Measurements from ENCODE around the gene AK1. TPM values are rescaled to one million over a fixed set of nuclear protein-coding genes. Genes with fewer than 3 reads are reported as not detected.

The AK1 gene
- total RNA-seq, 1 donor, result 106 TPM

- H3K4me2 ChIP-seq (ENCODE audit: insufficient read depth, low read length), result peak overlapping the region; percentile 67
- DNase-seq (ENCODE audit: insufficient read length, low spot score, missing footprints), result peak; percentile 99
- no peaks in the 10 kb centered on the region for H3K79me2 ChIP-seq (ENCODE audit: insufficient read depth, low read length)
Observed at GRCh38 chr9:127923771-127924170, 46.3 kb upstream of the AK1 start.

GRCh38 chr9:127923046-127923445 lies 45.6 kb upstream of the AK1 start:
- Histone ChIP-seq H2AFZ (ENCODE audit: low read length) (peak overlapping the region; percentile 81), H3K4me2 (ENCODE audit: insufficient read depth, low read length) (peak overlapping the region; percentile 67)

More at GRCh38 chr9:127923771-127924170, 46.3 kb upstream of the AK1 start:
- peak overlapping the region; percentile 96 for H3K27ac ChIP-seq (ENCODE audit: low read depth, low read length)
- no peaks in the 10 kb centered on the region for H3K9me3 ChIP-seq (ENCODE audit: low read depth, low read length)
- peaks cover 44% of the 10 kb centered on the region for H3K4me1 ChIP-seq (ENCODE audit: insufficient read depth, low read length)
- H3K36me3 ChIP-seq (ENCODE audit: insufficient read depth, low read length), result no peaks in the 10 kb centered on the region
- peak overlapping the region; percentile 81 for H2AFZ ChIP-seq (ENCODE audit: low read length)
- H3K4me3 ChIP-seq (ENCODE audit: insufficient read depth, low read length), result peak overlapping the region; percentile 48
- TF ChIP-seq CTCF (IDR thresholded peaks at IDR 0.05; ENCODE audit: extremely low read depth, low read depth, low read length), result no peak
- H3K27me3 ChIP-seq (ENCODE audit: insufficient read depth, low read length), result no peaks in the 10 kb centered on the region
- H4K20me1 ChIP-seq (ENCODE audit: insufficient read depth, low read length), result no peaks in the 10 kb centered on the region

GRCh38 chr9:127921557-127922120 lies 44.2 kb upstream of the AK1 start:
- H3K4me1 ChIP-seq (ENCODE audit: insufficient read depth, low read length), result peaks cover 48% of the 10 kb centered on the region
- peak; percentile 96 for DNase-seq (ENCODE audit: insufficient read length, low spot score, missing footprints)
- H3K9me3 ChIP-seq (ENCODE audit: low read depth, low read length), result no peaks in the 10 kb centered on the region
- H3K27me3 ChIP-seq (ENCODE audit: insufficient read depth, low read length), result no peaks in the 10 kb centered on the region
- peaks cover 1% of the 10 kb centered on the region for H3K79me2 ChIP-seq (ENCODE audit: insufficient read depth, low read length)
- peak overlapping the region; percentile 35 for H3K27ac ChIP-seq (ENCODE audit: low read depth, low read length)
- TF ChIP-seq CTCF (IDR thresholded peaks at IDR 0.05; ENCODE audit: extremely low read depth, low read depth, low read length), result peak; percentile 89
- H3K4me2 ChIP-seq (ENCODE audit: insufficient read depth, low read length), result peak overlapping the region; percentile 81
- peak overlapping the region; percentile 63 for H3K4me3 ChIP-seq (ENCODE audit: insufficient read depth, low read length)
- H4K20me1 ChIP-seq (ENCODE audit: insufficient read depth, low read length), result no peaks in the 10 kb centered on the region
- H3K36me3 ChIP-seq (ENCODE audit: insufficient read depth, low read length), result no peaks in the 10 kb centered on the region
- H2AFZ ChIP-seq (ENCODE audit: low read length), result peak overlapping the region; percentile 49

More at GRCh38 chr9:127923046-127923445, 45.6 kb upstream of the AK1 start:
- Histone ChIP-seq H3K27me3 (ENCODE audit: insufficient read depth, low read length) (no peaks in the 10 kb centered on the region), H3K4me3 (ENCODE audit: insufficient read depth, low read length) (no peak overlapping the region), H3K4me1 (ENCODE audit: insufficient read depth, low read length) (peaks cover 51% of the 10 kb centered on the region), H3K9me3 (ENCODE audit: low read depth, low read length) (no peaks in the 10 kb centered on the region), H3K27ac (ENCODE audit: low read depth, low read length) (peak overlapping the region; percentile 96), H4K20me1 (ENCODE audit: insufficient read depth, low read length) (no peaks in the 10 kb centered on the region), H3K79me2 (ENCODE audit: insufficient read depth, low read length) (no peaks in the 10 kb centered on the region), H3K36me3 (ENCODE audit: insufficient read depth, low read length) (no peaks in the 10 kb centered on the region)
- DNase-seq (ENCODE audit: insufficient read length, low spot score, missing footprints), result no peak
- no peak for TF ChIP-seq CTCF (IDR thresholded peaks at IDR 0.05; ENCODE audit: extremely low read depth, low read depth, low read length)

- Histone ChIP-seq H3K36me3 (ENCODE audit: insufficient read depth, low read length) (no peaks in the 10 kb centered on the region), H3K27ac (ENCODE audit: low read depth, low read length) (peak overlapping the region; percentile 84), H3K4me2 (ENCODE audit: insufficient read depth, low read length) (no peak overlapping the region), H2AFZ (ENCODE audit: low read length) (no peak overlapping the region), H3K4me3 (ENCODE audit: insufficient read depth, low read length) (no peak overlapping the region), H3K9me3 (ENCODE audit: low read depth, low read length) (no peaks in the 10 kb centered on the region), H4K20me1 (ENCODE audit: insufficient read depth, low read length) (no peaks in the 10 kb centered on the region), H3K27me3 (ENCODE audit: insufficient read depth, low read length) (no peaks in the 10 kb centered on the region), H3K4me1 (ENCODE audit: insufficient read depth, low read length) (peaks cover 56% of the 10 kb centered on the region), H3K79me2 (ENCODE audit: insufficient read depth, low read length) (peaks cover 10% of the 10 kb centered on the region)
- TF ChIP-seq CTCF (IDR thresholded peaks at IDR 0.05; ENCODE audit: extremely low read depth, low read depth, low read length), result no peak
- DNase-seq (ENCODE audit: insufficient read length, low spot score, missing footprints), result no peak
Observed at GRCh38 chr9:127920794-127921193, 43.3 kb upstream of the AK1 start.
